Fibroblast of lung (primary cell): Measurements from ENCODE around the gene CAB39L. TPM values are rescaled to one million over a fixed set of nuclear protein-coding genes. Genes with fewer than 3 reads are reported as not detected.

Experiments
- DNase-seq, 2 donors: peaks; one replicate each; pipeline versions ENCODE4 v3.0.0 to v3.0.0-alpha.2; 2010; ENCODE audit warnings: low read depth in 2 of 2
- H2AFZ ChIP-seq: 2 replicates; pipeline ENCODE4 v1.5.1; 2012; ENCODE audit warnings: low read length, control low read depth, inconsistent platforms
- H3K27ac ChIP-seq: 2 replicates; pipeline ENCODE4 v1.5.1; 2011; ENCODE audit warnings: low read length, control low read depth; ENCODE audit not compliant: insufficient read depth
- H3K27me3 ChIP-seq: 2 replicates; pipeline ENCODE4 v1.5.1; 2011; ENCODE audit warnings: mild to moderate bottlenecking, low read length; ENCODE audit not compliant: control insufficient read depth, insufficient read depth
- H3K36me3 ChIP-seq: 2 replicates; pipeline ENCODE4 v1.5.1; 2011; ENCODE audit warnings: low read length; ENCODE audit not compliant: control insufficient read depth, insufficient read depth
- H3K4me1 ChIP-seq: 2 replicates; pipeline ENCODE4 v1.5.1; 2011; ENCODE audit warnings: low read length; ENCODE audit not compliant: control insufficient read depth, insufficient read depth; ENCODE audit errors: extremely low read depth
- H3K4me2 ChIP-seq: 2 replicates; pipeline ENCODE4 v1.5.1; 2011; ENCODE audit warnings: low read length, control low read depth; ENCODE audit not compliant: insufficient read depth; ENCODE audit errors: extremely low read depth
- H3K4me3 ChIP-seq, 4 experiments: fragments of 200-600 bp in 1 of 4; sonication (generic) in 1 of 4; replicated peaks in 1 of 4; 2 replicates each; pipeline ENCODE4 v1.5.1; 2011 to 2016; ENCODE audit warnings: low read length in 4 of 4, low read depth in 3 of 4, mild to moderate bottlenecking in 3 of 4, control low read depth in 2 of 4, inconsistent platforms in 1 of 4, mixed read lengths in 1 of 4; ENCODE audit not compliant: insufficient read depth in 1 of 4; ENCODE audit errors: control extremely low read depth in 1 of 4
- H3K79me2 ChIP-seq: 2 replicates; pipeline ENCODE4 v1.5.1; 2012; ENCODE audit warnings: mild to moderate bottlenecking, low read length, inconsistent platforms; ENCODE audit not compliant: control insufficient read depth, insufficient read depth
- H3K9ac ChIP-seq: 2 replicates; pipeline ENCODE4 v1.5.1; 2011; ENCODE audit warnings: mild to moderate bottlenecking, low read length, control low read depth; ENCODE audit not compliant: insufficient read depth
- H3K9me3 ChIP-seq: 2 replicates; pipeline ENCODE4 v1.5.1; 2012; ENCODE audit warnings: low read depth, low read length; ENCODE audit not compliant: control insufficient read depth, insufficient read depth
- H4K20me1 ChIP-seq: 2 replicates; pipeline ENCODE4 v1.5.1; 2011; ENCODE audit warnings: low read length; ENCODE audit not compliant: control insufficient read depth, insufficient read depth; ENCODE audit errors: extremely low read depth
- EZH2 ChIP-seq: IDR thresholded peaks from 2 replicates; pipeline ENCODE4 v1.5.1; 2012; ENCODE audit warnings: low read length, control low read depth, mild to moderate bottlenecking; ENCODE audit errors: missing control alignments
- polyA plus RNA-seq, 2 donors: library from polyadenylated mRNA; depleted of rRNA in 1 of 2; stranded (reverse) in 1 of 2; unstranded in 1 of 2; fragments of >200 nt; gene quantifications; 2 replicates each; pipeline ENCODE4 v1.2.1, GENCODE V29; 2011 to 2012; ENCODE audit warnings: missing spikeins in 1 of 2
- total RNA-seq: library from RNA; depleted of rRNA; stranded (reverse); fragments of >200 nt; gene quantifications from 2 replicates; pipeline ENCODE4 v1.2.1, GENCODE V29; 2014
- TF ChIP-seq, protein P1 (sequence below), 2 donors: IDR thresholded peaks in 1 of 2; conservative IDR thresholded peaks in 1 of 2; 1 replicate in 1 of 2; 2 replicates in 1 of 2; pipeline ENCODE4 v1.5.1; 2011 to 2012; ENCODE audit warnings: low read length in 2 of 2, control low read depth in 1 of 2, inconsistent platforms in 1 of 2, low read depth in 1 of 2, mild to moderate bottlenecking in 1 of 2

CAB39L gene
- total and polyA plus RNA-seq, 2 donors (not counting 1 experiment from before 2014, with no cell fraction given): 9.4 to 13.0 TPM

DNA sequence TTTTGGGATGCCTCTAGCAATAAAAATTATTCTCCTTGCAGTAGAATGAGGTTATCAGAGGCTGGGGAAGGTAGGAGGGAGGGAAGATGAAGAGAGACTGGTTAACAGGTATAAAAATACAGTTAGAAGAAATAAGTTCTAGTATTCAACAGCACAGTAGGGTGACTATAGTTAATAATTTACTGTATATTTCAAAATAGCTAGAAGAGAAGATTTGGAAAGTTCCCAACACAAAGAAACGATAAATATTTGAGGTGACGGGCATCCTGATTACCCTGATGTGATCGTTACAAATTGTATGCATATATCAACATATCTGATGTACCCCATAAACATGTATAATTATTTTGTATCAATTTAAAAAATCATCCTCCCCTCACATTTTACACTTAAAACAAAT lies 102.3 kb downstream of the CAB39L start:
- H3K4me2 ChIP-seq: no peak overlapping the region
- TF ChIP-seq, protein P1, sequence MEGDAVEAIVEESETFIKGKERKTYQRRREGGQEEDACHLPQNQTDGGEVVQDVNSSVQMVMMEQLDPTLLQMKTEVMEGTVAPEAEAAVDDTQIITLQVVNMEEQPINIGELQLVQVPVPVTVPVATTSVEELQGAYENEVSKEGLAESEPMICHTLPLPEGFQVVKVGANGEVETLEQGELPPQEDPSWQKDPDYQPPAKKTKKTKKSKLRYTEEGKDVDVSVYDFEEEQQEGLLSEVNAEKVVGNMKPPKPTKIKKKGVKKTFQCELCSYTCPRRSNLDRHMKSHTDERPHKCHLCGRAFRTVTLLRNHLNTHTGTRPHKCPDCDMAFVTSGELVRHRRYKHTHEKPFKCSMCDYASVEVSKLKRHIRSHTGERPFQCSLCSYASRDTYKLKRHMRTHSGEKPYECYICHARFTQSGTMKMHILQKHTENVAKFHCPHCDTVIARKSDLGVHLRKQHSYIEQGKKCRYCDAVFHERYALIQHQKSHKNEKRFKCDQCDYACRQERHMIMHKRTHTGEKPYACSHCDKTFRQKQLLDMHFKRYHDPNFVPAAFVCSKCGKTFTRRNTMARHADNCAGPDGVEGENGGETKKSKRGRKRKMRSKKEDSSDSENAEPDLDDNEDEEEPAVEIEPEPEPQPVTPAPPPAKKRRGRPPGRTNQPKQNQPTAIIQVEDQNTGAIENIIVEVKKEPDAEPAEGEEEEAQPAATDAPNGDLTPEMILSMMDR (conservative IDR thresholded peaks at IDR 0.05 in 1 of 2, IDR thresholded peaks at IDR 0.05 in 1 of 2; ENCODE audit: low read depth in 1 of 2, low read length in 2 of 2): no peak
- TF ChIP-seq EZH2: no peak
- H3K27ac ChIP-seq: no peak overlapping the region
- DNase-seq: no peak
- H3K9ac ChIP-seq: no peak overlapping the region
- no peaks in the 10 kb centered on the region for H3K9me3 ChIP-seq
- H3K79me2 ChIP-seq: no peaks in the 10 kb centered on the region
- H3K27me3 ChIP-seq: no peaks in the 10 kb centered on the region
- H2AFZ ChIP-seq: no peak overlapping the region
- H3K4me3 ChIP-seq: no peak overlapping the region
- H3K36me3 ChIP-seq: no peaks in the 10 kb centered on the region
- no peaks in the 10 kb centered on the region for H4K20me1 ChIP-seq
- H3K4me1 ChIP-seq: no peaks in the 10 kb centered on the region

DNA sequence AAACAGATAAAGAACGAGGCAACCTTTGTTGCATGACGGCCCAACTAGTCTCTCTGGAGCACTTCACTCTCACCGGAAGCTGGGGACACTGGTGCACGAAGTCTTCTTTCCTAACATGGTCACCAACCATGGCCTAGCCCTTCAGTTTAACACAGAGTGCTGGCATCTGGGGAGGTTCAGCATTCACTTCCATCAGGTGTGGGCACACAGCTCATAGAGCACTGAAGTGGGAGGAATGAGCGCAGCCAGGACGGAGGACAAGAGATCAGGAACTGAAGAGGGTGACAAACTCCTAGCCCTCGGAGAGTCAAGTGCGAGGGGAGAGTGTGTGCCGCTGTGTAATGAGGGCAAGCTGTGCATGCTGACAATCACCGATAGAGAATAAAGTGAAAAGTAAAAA lies 103.7 kb downstream of the CAB39L start:
- Histone ChIP-seq H3K4me2 (no peak overlapping the region), H2AFZ (no peak overlapping the region), H3K4me1 (no peaks in the 10 kb centered on the region), H3K79me2 (no peaks in the 10 kb centered on the region), H4K20me1 (no peaks in the 10 kb centered on the region), H3K27me3 (no peaks in the 10 kb centered on the region), H3K9me3 (no peaks in the 10 kb centered on the region), H3K4me3 (no peak overlapping the region), H3K27ac (no peak overlapping the region), H3K36me3 (no peaks in the 10 kb centered on the region), H3K9ac (no peak overlapping the region)
- no peak for DNase-seq
- TF ChIP-seq, protein P1 (conservative IDR thresholded peaks at IDR 0.05 in 1 of 2, IDR thresholded peaks at IDR 0.05 in 1 of 2; ENCODE audit: low read depth in 1 of 2, low read length in 2 of 2): no peak
- no peak for TF ChIP-seq EZH2

DNA sequence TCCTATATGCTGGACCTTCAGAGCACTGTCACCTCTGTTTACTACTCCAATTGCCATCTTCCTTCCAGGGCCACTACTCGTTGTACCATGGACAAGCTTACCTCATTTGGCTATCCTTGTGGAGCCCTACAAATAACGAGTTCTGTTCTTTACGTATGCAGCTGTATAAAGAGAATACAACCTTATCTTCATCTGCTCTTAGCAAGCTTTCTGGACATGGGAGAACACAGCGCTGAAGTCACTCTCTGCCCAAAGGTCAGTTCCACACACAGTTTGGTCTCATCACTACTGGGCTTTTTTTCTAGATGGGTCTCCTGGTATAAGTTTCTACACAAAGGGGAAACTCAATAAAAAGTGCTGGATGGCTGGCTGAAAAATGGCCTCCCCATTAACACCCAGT lies 107.2 kb downstream of the CAB39L start:
- H3K9me3 ChIP-seq: no peaks in the 10 kb centered on the region
- DNase-seq: no peak
- no peak overlapping the region for H3K4me3 ChIP-seq
- no peaks in the 10 kb centered on the region for H3K4me1 ChIP-seq
- no peak overlapping the region for H2AFZ ChIP-seq
- no peaks in the 10 kb centered on the region for H3K27me3 ChIP-seq
- H3K9ac ChIP-seq: no peak overlapping the region
- H3K27ac ChIP-seq: no peak overlapping the region
- no peaks in the 10 kb centered on the region for H4K20me1 ChIP-seq
- no peak overlapping the region for H3K4me2 ChIP-seq
- H3K79me2 ChIP-seq: no peaks in the 10 kb centered on the region
- TF ChIP-seq, protein P1 (conservative IDR thresholded peaks at IDR 0.05 in 1 of 2, IDR thresholded peaks at IDR 0.05 in 1 of 2; ENCODE audit: low read depth in 1 of 2, low read length in 2 of 2): no peak
- H3K36me3 ChIP-seq: no peaks in the 10 kb centered on the region
